Thyroid gland (tissue), 4 donors: ENCODE data around the gene GPSM1.

Experiments used
- POLR2A ChIP-seq, 2 donors: fragments of 450-650 bp; IDR thresholded peaks; one replicate each; pipeline ENCODE4 v1.6.1; 2017; ENCODE audit warnings: antibody characterized with exemption in 2 of 2, mild to moderate bottlenecking in 2 of 2, moderate library complexity in 1 of 2
- TF ChIP-seq, protein P1 (sequence below), 6 experiments: fragments of 200-600 bp in 3 of 6; fragments of 450-650 bp in 3 of 6; sonication (generic) in 3 of 6; IDR thresholded peaks; one replicate each; pipeline ENCODE4 v1.5.1; 2016 to 2019; ENCODE audit warnings: antibody characterized with exemption in 6 of 6, mild to moderate bottlenecking in 2 of 6, inconsistent platforms in 1 of 6, moderate library complexity in 1 of 6

- TF ChIP-seq, protein P1, sequence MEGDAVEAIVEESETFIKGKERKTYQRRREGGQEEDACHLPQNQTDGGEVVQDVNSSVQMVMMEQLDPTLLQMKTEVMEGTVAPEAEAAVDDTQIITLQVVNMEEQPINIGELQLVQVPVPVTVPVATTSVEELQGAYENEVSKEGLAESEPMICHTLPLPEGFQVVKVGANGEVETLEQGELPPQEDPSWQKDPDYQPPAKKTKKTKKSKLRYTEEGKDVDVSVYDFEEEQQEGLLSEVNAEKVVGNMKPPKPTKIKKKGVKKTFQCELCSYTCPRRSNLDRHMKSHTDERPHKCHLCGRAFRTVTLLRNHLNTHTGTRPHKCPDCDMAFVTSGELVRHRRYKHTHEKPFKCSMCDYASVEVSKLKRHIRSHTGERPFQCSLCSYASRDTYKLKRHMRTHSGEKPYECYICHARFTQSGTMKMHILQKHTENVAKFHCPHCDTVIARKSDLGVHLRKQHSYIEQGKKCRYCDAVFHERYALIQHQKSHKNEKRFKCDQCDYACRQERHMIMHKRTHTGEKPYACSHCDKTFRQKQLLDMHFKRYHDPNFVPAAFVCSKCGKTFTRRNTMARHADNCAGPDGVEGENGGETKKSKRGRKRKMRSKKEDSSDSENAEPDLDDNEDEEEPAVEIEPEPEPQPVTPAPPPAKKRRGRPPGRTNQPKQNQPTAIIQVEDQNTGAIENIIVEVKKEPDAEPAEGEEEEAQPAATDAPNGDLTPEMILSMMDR (IDR thresholded peaks at IDR 0.05) = no peak
- TF ChIP-seq POLR2A (IDR thresholded peaks at IDR 0.05) = no peak
Measured at GRCh38 chr9:136331030-136331429, 3.7 kb downstream of the GPSM1 start.
